GM18873 (cell line): Measurements from ENCODE around the gene HTR2A.

ENCODE experiments used
- ATAC-seq: cut with Tn5 transposase; IDR thresholded peaks from one replicate; pipeline ENCODE4 v1.9.1; 2021; ENCODE audit warnings: mild to moderate bottlenecking, moderate library complexity, moderate number of reproducible peaks; ENCODE audit not compliant: unreplicated experiment, low FRiP score

Gene HTR2A

GRCh38 chr13:46896341-46897137, at the start of gene HTR2A:
Gene HTR2A, minus strand, starts transcription at chr13:46897053. Its CDS starts 1,147 bp downstream, at chr13:46895906.
- no peak for ATAC-seq

DNA sequence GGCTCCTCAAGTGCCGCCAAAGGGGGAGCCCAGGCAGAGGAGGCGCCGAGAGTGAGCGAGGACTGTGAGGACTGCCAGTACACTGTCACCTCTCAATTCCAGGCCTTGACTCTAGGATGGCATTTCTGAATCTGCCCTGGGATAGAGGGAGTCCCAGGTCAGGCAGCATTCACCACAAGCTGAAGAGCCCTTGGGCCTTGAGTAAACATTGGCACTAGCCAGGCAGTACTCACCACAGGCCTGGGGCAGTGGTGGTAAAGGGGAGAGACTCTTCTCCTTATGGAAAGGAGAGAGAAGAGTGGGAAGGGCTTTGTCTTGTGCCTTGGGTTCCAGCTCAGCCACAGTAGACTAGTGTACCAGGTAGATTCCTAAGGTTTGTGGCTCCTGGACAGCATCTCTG, 39.7 kb upstream of the HTR2A start:
- no peak for ATAC-seq

GRCh38 chr13:46934749-46935148, 37.9 kb upstream of the HTR2A start:
- ATAC-seq: no peak

DNA sequence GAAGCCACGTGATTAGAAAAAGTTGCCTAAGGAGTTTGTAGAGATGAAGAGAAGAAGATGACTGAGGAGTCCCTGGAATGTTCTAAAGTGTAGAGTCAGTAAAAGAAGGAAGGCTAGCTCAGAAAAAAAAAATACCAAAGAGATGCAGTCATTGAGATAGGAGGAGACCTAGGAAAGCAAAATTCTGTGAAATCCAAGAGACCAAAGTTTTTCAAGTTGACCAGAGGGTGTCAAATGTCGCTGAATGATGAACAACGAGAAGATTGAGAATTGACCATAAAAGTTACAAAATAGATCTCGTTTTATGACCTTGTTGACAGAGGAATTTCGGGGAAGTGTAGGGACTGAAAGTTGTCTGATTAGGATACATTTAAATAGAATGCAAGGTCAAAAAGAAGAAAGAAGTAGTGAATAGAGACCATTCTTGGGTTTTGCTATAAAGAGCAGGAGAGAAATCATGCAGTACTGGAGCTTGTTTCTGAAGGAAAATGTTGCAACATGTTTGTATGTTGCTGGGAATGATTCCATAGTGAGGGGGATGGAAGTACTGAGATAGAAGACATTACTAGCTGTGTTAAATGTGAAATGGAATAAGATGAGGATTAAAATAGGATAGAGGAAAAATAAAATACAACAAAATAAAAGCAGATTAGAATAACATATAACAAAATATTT, 30.2 kb upstream of the HTR2A start:
- no peak for ATAC-seq

GRCh38 chr13:46925486-46925885, 28.6 kb upstream of the HTR2A start:
- ATAC-seq: no peak

DNA sequence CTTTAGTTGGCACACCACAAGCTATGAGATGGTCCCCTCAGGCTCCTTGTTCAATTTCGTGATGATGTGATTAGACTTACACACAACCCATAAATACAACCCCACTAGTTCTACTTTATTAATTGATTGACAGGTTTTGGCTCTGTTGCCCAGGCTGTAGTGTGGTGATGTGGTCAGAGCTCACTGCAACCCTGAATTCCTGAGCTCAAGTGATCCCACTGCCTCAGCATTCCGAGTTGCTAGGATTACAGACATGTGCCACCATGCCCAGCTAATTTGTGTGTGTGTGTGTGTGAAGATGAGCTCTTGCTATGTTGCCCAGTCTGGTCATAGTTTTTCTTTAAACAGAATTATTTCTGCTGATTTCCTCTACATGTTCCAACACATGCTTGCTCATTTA, 17.5 kb upstream of the HTR2A start:
- no peak for ATAC-seq

DNA sequence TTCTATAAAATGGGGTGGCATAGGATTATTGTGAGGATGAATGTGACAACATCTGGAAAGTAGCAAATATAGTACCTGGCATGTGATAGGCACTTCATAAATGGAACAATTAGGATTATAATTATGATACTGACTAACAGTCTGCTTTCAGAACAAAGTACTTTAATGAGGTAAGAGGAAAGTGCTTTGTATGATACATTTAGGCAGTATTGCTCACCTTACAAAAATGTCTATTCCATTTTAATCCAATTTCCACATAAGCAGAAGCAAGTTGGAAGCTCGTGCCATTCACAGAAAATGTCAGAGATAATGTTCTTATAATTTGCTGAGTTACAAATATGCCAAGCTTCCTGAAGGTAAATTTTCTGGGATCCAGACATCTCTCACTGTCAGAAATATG, 16.9 kb upstream of the HTR2A start:
- ATAC-seq: no peak

- ATAC-seq: no peak
These were observed 12.2 kb upstream of the HTR2A start for GRCh38 chr13:46909042-46909441.

- ATAC-seq: no peak
These were observed 11.6 kb upstream of the HTR2A start for GRCh38 chr13:46908501-46908900.

- no peak for ATAC-seq
These were observed 9.6 kb upstream of the HTR2A start for GRCh38 chr13:46906405-46906804.

DNA sequence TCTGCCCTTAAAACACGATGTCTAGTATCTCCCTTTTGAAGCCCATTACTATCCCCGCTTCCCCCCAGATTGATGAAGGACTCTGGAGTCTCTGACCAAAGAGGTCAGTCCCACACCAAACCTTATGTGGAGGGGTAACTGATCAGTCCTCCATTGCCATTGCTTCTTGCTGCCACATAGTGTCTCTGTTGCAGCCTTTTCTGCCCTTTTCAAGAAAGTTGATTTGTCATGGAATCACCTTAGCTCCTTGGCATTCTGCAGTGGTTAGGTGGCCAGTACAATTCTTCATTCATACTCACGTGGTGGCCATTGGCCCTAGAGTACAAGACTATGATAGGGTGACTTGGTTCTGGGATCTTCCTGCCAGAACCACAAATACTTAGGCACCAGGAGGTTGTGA, 8.4 kb upstream of the HTR2A start:
- no peak for ATAC-seq

DNA sequence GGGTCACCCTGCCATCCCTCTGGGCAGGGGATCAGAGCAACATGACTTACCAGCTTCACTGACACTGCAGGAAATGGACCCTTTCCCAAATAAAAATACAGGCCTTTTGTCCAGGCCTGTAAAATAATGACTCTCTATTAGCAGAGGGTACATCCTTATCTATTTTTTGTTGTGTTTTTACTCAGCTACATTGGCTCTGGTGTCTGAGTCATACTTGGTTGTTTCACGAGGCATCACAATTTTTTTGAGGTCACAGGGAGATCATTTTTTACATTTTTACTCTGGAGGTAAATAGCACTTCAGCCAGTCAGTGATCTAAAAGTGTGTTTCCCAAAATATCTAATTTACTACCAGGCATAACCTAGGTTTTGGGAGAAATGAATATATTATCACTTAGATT, 6.9 kb upstream of the HTR2A start:
- no peak for ATAC-seq

GRCh38 chr13:46901721-46902120, 4.9 kb upstream of the HTR2A start:
- no peak for ATAC-seq

DNA sequence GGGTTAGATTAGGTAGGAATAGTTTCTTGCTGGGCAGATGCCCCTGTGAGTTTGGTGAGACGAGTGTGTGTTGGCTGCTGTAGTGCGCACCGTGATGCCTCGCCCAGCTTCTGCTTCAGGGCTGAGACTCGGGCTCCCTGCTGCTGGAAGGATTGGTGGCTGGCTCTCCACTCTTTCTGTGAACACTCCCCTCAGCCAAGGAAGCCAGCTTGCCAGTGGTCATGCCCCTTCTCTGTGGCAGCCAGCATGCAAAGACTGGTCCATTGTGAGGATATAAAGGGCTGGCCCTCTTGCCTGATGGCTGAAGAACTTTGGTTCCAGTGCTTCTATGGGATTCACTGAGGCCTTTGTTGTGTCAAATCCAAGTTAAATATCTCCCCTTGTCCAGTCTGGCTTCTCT, 2.9 kb upstream of the HTR2A start:
- no peak for ATAC-seq

GRCh38 chr13:46895381-46895780, 1.5 kb downstream of the HTR2A start:
- ATAC-seq: no peak

GRCh38 chr13:46894568-46894967, 2.3 kb downstream of the HTR2A start:
- ATAC-seq: no peak

- no peak for ATAC-seq
These were observed 2.9 kb downstream of the HTR2A start for GRCh38 chr13:46893798-46894560.

- ATAC-seq: no peak
These were observed 3.6 kb downstream of the HTR2A start for GRCh38 chr13:46893221-46893740.

GRCh38 chr13:46885018-46885417, 11.8 kb downstream of the HTR2A start:
- no peak for ATAC-seq

- no peak for ATAC-seq
These were observed 12.3 kb downstream of the HTR2A start for GRCh38 chr13:46884531-46884930.

DNA sequence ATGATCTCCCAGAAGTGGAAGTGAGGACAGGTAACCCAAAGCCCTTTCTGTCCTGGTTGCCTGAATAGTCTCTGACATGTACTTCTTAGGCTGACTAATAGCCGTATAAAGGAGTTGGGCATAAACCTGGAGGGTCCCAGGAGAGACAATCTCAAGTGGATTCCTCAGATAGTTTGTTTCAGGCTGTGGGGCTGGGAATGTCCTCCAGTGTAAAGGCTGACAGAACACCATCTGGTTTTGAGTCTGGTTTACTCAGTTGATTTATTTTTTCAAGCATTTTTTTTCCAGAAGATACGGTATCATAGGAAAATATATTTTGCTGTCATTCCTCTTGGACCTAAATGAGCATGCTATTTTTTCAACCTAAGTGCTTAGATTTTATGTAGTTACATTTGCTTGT, 15.2 kb downstream of the HTR2A start:
- no peak for ATAC-seq
